ENCODE measurements around the gene DUS2. TPM values are rescaled to one million over a fixed set of nuclear protein-coding genes. Genes with fewer than 3 reads are reported as not detected.

The DUS2 gene
- total RNA-seq, 1 experiment from 2014 or later = 27.9 TPM

DNA sequence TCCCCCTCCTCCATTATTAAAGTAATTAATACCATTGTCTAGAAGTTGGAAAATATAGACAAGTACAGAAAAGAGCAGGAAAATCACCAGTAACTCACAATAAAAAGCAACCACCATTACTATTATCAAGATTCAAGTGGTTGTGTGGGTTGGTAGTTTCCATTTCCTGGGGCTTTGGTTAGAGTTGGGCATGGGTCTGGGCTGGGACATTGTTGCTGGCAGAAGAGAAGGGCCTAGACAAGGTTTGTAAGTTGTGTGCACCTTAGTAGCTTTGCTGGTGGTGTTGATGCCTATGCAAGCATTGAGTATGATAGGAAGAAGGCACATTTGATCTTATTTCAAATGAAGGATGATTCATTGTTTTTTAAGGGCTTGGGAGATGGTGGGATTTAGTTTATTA is 36.7 kb downstream of the DUS2 start (continued):
- TF ChIP-seq, protein P1, sequence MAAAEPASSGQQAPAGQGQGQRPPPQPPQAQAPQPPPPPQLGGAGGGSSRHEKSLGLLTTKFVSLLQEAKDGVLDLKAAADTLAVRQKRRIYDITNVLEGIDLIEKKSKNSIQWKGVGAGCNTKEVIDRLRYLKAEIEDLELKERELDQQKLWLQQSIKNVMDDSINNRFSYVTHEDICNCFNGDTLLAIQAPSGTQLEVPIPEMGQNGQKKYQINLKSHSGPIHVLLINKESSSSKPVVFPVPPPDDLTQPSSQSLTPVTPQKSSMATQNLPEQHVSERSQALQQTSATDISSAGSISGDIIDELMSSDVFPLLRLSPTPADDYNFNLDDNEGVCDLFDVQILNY (CRISPR knock-in tag; IDR thresholded peaks at IDR 0.05) = no peak
- TF ChIP-seq ZNF281 (CRISPR knock-in tag; IDR thresholded peaks at IDR 0.05) = no peak

DNA sequence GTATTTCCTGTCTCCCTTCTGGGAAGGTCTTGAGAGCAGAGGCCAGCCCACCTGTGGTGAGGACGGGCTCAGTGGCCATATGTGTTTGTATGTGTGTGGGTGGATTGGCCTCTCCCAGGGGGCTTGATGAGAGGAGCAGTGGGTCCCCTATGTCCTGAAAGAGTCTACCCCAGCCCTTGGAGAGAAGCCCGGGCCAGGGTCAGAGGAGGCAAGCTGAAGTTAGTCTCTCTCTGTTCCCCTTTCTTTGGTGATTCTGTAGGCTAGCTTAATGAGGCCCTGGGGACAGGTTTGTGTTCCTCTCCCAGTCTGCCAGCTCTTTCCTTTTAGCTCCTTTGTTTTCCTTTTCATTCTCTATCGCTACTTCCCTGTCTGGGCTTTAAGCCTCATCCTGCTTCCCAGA is 38.3 kb downstream of the DUS2 start:
- no peak overlapping the region for H3K4me3 Mint-ChIP-seq
- ATAC-seq (no peak), DNase-seq (ENCODE audit: low spot score) (no peak)
- H3K27ac Mint-ChIP-seq = no peak overlapping the region
- ChIA-PET CTCF (interaction anchor here (1.2 kb wide), 1 partner anchor 23 kb away, joined by 3 read pairs; no protein-coding TSS in a partner anchor), POLR2A (no interaction called here)
- H3K4me1 Mint-ChIP-seq = no peaks in the 10 kb centered on the region
- H3K27me3 Mint-ChIP-seq (ENCODE audit: low read depth) = no peaks in the 10 kb centered on the region
- H3K36me3 Mint-ChIP-seq = peaks cover 10% of the 10 kb centered on the region; the same call in 1 of the 2 replicates
- no peaks in the 10 kb centered on the region for H3K9me3 Mint-ChIP-seq
- no peak for TF ChIP-seq CREM (CRISPR knock-in tag; IDR thresholded peaks at IDR 0.05)
- no peak for TF ChIP-seq ZNF281 (CRISPR knock-in tag; IDR thresholded peaks at IDR 0.05)
- TF ChIP-seq, protein P2, sequence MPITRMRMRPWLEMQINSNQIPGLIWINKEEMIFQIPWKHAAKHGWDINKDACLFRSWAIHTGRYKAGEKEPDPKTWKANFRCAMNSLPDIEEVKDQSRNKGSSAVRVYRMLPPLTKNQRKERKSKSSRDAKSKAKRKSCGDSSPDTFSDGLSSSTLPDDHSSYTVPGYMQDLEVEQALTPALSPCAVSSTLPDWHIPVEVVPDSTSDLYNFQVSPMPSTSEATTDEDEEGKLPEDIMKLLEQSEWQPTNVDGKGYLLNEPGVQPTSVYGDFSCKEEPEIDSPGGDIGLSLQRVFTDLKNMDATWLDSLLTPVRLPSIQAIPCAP (CRISPR knock-in tag; IDR thresholded peaks at IDR 0.05) = no peak
- TF ChIP-seq JUN (CRISPR knock-in tag; IDR thresholded peaks at IDR 0.05) = no peak
- no peak for TF ChIP-seq MLX (CRISPR knock-in tag; IDR thresholded peaks at IDR 0.05)
- TF ChIP-seq, protein P3, sequence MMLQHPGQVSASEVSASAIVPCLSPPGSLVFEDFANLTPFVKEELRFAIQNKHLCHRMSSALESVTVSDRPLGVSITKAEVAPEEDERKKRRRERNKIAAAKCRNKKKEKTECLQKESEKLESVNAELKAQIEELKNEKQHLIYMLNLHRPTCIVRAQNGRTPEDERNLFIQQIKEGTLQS (CRISPR knock-in tag; conservative IDR thresholded peaks at IDR 0.05) = no peak
- no peak for TF ChIP-seq CREB1 (CRISPR knock-in tag; IDR thresholded peaks at IDR 0.05)
- TF ChIP-seq TEAD1 (CRISPR knock-in tag; IDR thresholded peaks at IDR 0.05) = no peak
- TF ChIP-seq, protein P4, sequence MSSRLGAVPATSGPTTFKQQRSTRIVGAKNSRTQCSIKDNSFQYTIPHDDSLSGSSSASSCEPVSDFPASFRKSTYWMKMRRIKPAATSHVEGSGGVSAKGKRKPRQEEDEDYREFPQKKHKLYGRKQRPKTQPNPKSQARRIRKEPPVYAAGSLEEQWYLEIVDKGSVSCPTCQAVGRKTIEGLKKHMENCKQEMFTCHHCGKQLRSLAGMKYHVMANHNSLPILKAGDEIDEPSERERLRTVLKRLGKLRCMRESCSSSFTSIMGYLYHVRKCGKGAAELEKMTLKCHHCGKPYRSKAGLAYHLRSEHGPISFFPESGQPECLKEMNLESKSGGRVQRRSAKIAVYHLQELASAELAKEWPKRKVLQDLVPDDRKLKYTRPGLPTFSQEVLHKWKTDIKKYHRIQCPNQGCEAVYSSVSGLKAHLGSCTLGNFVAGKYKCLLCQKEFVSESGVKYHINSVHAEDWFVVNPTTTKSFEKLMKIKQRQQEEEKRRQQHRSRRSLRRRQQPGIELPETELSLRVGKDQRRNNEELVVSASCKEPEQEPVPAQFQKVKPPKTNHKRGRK (CRISPR knock-in tag; IDR thresholded peaks at IDR 0.05; ENCODE audit: borderline replicate concordance) = no peak
- no peak for TF ChIP-seq ETV6 (CRISPR knock-in tag; IDR thresholded peaks at IDR 0.05)
- TF ChIP-seq AR (CRISPR knock-in tag; IDR thresholded peaks at IDR 0.05) = no peak
- TF ChIP-seq MXD4 (CRISPR knock-in tag; IDR thresholded peaks at IDR 0.05; ENCODE audit: borderline replicate concordance) = no peak
- no peak for TF ChIP-seq ZNF532 (CRISPR knock-in tag; IDR thresholded peaks at IDR 0.05; ENCODE audit: borderline replicate concordance)
- no peak for TF ChIP-seq NR2C2 (CRISPR knock-in tag; IDR thresholded peaks at IDR 0.05)
- TF ChIP-seq EMX1 (CRISPR knock-in tag; IDR thresholded peaks at IDR 0.05) = no peak
- no peak for TF ChIP-seq FOXK1 (CRISPR knock-in tag; IDR thresholded peaks at IDR 0.05)
- no peak for TF ChIP-seq ZNF138 (CRISPR knock-in tag; conservative IDR thresholded peaks at IDR 0.05)
- TF ChIP-seq ESRRA (CRISPR knock-in tag; IDR thresholded peaks at IDR 0.05; ENCODE audit: borderline replicate concordance) = no peak
